Chondrocyte (in vitro differentiated cells): ENCODE results near the gene PFKP. TPM values are rescaled to one million over a fixed set of nuclear protein-coding genes. Genes with fewer than 3 reads are reported as not detected.

Experiments
- DNase-seq: peaks from one replicate; pipeline ENCODE4 v3.0.0; 2021; ENCODE audit warnings: mixed read lengths, low spot score
- H3K27ac Mint-ChIP-seq: one replicate; pipeline ENCODE4 v1.8.0; 2021; ENCODE audit warnings: mild to moderate bottlenecking, moderate library complexity, mixed read lengths; ENCODE audit not compliant: unreplicated experiment
- H3K27me3 Mint-ChIP-seq: 2 replicates; pipeline ENCODE4 v1.8.0; 2021; ENCODE audit warnings: low read depth, mixed read lengths
- H3K36me3 Mint-ChIP-seq: 2 replicates; pipeline ENCODE4 v1.8.0; 2021; ENCODE audit warnings: low read depth, mixed read lengths
- H3K4me1 Mint-ChIP-seq: 2 replicates; pipeline ENCODE4 v1.8.0; 2021; ENCODE audit warnings: low read depth, mild to moderate bottlenecking, mixed read lengths
- H3K4me3 Mint-ChIP-seq: one replicate; pipeline ENCODE4 v1.8.0; 2021; ENCODE audit warnings: mild to moderate bottlenecking, moderate library complexity, mixed read lengths; ENCODE audit not compliant: unreplicated experiment
- H3K9me3 Mint-ChIP-seq: 2 replicates; pipeline ENCODE4 v1.8.0; 2021; ENCODE audit warnings: low read depth, mixed read lengths
- CTCF ChIP-seq: fragments of 200-600 bp; sonication (generic); IDR thresholded peaks from 2 replicates; pipeline ENCODE4 v1.5.0; 2021; ENCODE audit warnings: antibody characterized with exemption, mild to moderate bottlenecking, moderate library complexity
- total RNA-seq: library from RNA; stranded (reverse); gene quantifications from 3 replicates; pipeline ENCODE4 v1.2.1, GENCODE V29; 2021

The PFKP gene
- total RNA-seq, 1 donor from 2014 or later = 182 TPM

DNA sequence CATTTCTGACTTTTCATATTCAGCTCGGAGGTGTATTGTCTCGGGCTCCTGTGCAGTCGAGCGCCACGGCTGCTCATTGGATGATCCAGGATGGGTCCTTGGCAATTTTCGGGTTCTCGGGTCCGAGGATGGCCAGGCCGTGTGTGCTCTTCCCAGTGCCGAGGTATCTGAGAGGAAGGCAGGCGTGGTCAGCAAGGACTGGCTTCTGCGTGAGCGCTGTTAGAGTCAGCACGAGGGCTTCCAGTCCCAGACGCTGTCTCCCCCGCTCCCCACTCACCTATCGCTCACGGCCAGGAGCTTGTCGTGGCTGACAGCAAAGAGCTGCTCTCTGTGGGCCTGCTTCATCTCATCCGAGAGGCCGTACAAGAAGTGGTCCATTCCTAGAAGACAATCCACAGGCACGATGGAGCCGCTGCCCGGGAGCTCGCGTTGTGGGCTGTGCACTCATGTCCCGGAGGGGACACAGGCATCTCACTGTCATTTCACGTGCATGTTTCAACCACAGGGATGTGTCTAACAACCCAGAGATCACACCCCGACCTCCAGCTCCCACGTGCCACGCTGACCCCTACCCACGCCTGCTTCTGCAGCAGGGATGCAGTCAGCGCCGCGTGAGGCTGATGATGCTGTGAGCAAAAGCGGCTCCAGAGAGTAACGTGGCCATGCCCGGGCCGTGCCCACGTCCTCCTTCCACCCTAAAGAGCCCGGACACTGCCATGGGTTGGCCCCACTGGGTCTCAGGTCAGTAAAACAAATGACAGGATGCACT is 70.8 kb downstream of the PFKP start:
- Mint-ChIP-seq H3K9me3 (no peaks in the 10 kb centered on the region), H3K4me3 (no peak overlapping the region), H3K27me3 (no peaks in the 10 kb centered on the region), H3K4me1 (peaks cover 28% of the 10 kb centered on the region), H3K27ac (no peak overlapping the region), H3K36me3 (peaks cover 49% of the 10 kb centered on the region)
- no peak for TF ChIP-seq CTCF
- no peak for DNase-seq

DNA sequence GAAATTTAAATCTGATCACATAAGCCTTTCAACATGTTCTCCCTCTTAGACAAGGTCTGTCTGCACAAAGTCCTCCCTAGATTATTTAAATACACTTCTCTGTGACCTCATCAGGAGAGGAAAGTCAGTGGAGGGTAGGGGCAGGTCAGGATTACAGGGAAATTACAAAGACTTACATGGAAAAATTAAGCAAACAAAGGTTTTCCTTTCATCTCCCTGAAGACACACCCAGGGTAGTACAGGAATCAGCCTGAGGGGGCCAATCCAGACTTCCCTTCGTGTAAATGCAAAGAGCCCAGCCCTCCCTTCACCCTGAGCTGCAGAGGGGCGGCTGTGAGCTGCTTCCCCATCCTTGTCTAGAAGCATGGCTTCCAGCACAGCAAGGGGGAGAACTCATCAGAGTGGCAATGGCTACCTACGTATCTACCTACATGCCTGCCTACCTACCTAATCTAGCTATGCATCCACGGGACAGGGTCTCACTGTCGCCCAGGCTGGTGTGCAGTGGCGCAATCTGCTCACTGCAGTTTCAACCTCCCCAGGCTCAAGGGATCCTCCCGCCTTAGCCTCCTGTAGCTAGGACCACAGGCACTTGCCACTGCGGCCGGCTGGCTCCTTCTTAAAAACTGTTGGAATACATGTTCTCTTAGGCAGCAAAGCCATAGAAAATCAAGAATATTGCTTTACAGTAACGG is 72.0 kb downstream of the PFKP start:
- Mint-ChIP-seq H3K36me3 (peaks cover 53% of the 10 kb centered on the region), H3K27ac (peak overlapping the region; percentile 32), H3K27me3 (no peaks in the 10 kb centered on the region), H3K4me1 (peaks cover 28% of the 10 kb centered on the region), H3K4me3 (no peak overlapping the region), H3K9me3 (no peaks in the 10 kb centered on the region)
- TF ChIP-seq CTCF = no peak
- DNase-seq = no peak

GRCh38 chr10:3140280-3140679 is 72.9 kb downstream of the PFKP start:
- Mint-ChIP-seq H3K27me3 (no peaks in the 10 kb centered on the region), H3K36me3 (peaks cover 50% of the 10 kb centered on the region)

DNA sequence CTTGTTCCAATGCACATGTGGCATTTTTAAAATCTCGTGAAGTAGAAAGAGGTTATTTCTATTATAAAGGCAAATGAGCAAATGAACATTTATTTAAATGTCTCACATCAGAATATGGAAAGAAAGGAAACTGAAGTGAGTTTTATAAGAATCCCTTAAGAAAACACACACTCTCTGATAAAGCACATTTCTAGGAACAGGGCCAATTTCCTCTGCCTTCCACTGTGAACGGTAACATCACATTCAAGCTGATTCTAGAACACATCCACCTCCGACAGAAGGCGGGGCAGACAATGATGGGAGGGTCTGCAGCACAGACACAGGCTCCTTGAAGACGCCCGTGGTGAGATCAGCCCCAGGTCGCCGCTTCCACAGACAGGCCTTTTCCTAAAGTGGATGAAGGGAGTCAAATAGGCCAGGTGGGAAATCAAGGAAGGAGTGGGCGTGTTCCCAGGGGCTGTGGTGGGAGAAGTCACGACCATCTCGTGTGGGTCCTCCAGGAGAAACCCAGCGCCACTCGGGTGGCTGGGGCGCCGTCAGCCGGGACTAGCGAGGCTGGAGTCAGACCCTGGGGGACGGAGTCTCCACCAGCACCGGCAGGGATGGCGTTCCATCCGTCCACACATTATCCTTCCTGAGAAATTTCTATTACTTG is 74.1 kb downstream of the PFKP start:
- peak overlapping the region; percentile 88 for H3K27ac Mint-ChIP-seq
- peaks cover 28% of the 10 kb centered on the region for H3K4me1 Mint-ChIP-seq
- no peak for DNase-seq
- H3K36me3 Mint-ChIP-seq = peaks cover 52% of the 10 kb centered on the region
- no peaks in the 10 kb centered on the region for H3K9me3 Mint-ChIP-seq
- no peaks in the 10 kb centered on the region for H3K27me3 Mint-ChIP-seq
- H3K4me3 Mint-ChIP-seq = no peak overlapping the region
- no peak for TF ChIP-seq CTCF

More at GRCh38 chr10:3140280-3140679, 72.9 kb downstream of the PFKP start:
- TF ChIP-seq CTCF = no peak
- DNase-seq = no peak
- Mint-ChIP-seq H3K9me3 (no peaks in the 10 kb centered on the region), H3K27ac (no peak overlapping the region), H3K4me3 (no peak overlapping the region), H3K4me1 (peaks cover 28% of the 10 kb centered on the region)

- no peaks in the 10 kb centered on the region for H3K27me3 Mint-ChIP-seq
Measured at GRCh38 chr10:3142146-3142875, 75.0 kb downstream of the PFKP start.

More at GRCh38 chr10:3142146-3142875, 75.0 kb downstream of the PFKP start:
- H3K36me3 Mint-ChIP-seq = peaks cover 55% of the 10 kb centered on the region
- no peak for TF ChIP-seq CTCF
- H3K9me3 Mint-ChIP-seq = no peaks in the 10 kb centered on the region
- no peak overlapping the region for H3K4me3 Mint-ChIP-seq
- H3K27ac Mint-ChIP-seq = peak overlapping the region; percentile 88
- DNase-seq = no peak
- H3K4me1 Mint-ChIP-seq = peaks cover 28% of the 10 kb centered on the region
